Measurements from ENCODE around the gene XXYLT1.
"Not testable (repeated sequence)": the region's sequence is repeated elsewhere in the genome, so short reads cannot be mapped to it uniquely, and the experiment has no call there.

XXYLT1 gene

DNA sequence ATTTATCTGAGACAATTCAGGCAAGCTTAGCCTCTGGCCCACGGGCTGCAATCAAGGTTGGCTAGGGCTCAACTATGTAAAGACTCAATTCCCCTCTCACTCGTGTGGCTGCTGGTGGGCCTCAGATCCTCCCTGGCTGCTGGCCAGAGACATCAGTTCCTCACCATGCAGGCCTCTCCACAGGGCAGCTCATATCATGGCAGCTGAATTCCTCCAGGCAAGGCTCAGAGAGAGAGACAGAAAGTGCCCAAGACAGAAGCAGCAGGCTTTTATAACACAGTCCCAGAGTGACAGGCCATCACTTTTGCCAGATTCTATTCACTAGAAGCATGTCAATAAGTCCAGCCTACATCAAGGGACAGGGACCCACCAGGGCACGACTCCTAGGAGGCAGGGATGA lies 63.2 kb downstream of the XXYLT1 start:
- DNase-seq (ENCODE audit: low spot score), result peak; percentile 9

DNA sequence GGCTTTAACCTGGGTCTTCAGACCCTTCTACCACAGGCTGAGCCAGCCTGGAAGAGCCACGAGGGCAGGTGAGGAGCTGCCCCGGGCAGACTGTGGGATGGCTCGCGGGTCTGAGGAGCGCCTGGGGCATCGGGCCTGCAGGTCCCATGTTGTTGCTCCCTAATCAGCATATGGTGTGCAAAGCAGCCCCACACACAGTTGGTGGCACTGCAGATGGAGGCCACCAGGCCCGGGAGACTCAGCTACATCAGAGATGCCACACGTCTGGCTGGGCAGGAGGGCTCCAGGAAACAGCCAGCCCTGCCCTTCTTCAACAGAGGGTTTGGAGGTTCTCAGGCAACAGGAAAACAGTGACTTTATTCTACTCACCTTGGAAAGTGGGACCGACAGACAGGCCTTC lies 63.9 kb downstream of the XXYLT1 start:
- no peak for DNase-seq (ENCODE audit: low spot score)

DNA sequence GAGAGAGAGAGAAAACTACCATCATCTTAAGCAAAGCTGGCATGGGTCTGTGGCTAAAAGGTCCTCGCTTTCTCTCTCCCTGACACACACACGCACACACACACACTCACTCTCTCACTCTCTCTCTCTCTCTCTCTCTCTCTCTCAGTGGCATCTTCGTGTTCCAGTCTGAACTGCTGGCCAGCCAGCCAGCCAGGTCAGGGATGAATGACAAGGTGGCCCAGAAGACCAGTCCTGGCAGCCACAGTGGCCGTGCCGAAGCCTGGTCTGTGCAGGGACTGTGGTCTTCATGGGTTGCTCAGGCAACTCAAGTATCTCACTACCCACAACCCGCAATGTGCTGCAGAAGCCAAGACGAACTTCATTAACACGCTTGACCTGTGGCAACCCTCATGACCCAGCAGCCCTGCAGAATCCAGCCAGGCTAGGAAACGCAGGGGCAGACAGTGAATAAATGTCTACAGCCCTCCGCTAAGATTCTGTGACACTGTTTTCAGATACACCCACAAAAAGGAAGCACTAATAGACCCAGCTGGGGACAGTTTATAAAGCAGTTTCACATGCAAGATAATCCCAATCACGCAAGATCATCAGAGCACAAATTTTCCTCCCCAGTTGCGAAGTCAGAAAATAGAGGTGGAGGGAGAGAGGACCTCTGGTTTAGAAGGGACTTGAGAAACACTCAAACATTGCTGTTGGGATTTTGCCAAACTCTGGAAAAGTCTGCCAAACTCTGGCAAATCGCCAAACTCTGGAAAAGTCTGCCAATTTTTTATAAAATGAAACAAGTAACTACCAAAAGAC lies 66.4 kb downstream of the XXYLT1 start:
- no peak for DNase-seq (ENCODE audit: low spot score)

DNA sequence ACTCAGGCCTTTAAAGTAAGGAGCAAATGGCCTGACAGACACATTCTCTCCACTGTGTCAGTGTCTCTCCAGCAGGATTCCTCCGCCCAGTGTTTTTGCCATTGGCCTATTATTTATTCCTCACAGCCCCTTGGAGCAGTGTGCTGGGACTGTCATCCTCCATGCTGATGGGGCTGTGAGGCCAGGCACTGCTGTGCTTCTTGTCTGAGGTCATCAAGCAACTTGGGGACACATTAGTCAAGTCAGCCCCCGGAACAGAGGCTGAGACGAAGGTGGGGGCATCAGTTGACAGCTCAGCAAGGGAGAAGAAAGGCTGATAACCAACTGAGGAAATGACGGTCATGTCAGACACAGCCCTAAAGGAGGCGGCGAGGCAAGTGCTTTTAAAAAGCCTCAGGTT lies 67.4 kb downstream of the XXYLT1 start:
- no peak for DNase-seq (ENCODE audit: low spot score)

DNA sequence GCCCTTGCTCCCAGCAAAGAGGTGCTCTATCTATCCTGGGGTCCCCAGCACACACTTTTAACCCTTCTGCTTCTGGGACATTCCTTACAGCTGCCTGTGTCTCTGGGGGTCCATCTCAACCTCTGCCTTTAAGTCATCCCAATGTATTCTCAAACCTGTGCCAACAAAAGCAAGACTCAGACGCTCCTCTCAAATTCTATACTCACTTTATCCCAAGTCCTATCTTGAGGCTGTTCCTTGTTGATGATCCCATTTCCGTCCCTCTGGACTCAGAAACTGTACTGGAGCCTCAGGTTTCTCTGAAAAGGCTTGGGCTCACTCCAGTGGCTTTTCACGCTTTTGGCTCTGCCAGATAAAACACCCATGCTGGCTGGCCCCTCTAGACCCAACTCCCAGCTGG lies 69.7 kb downstream of the XXYLT1 start:
- no peak for DNase-seq (ENCODE audit: low spot score)

DNA sequence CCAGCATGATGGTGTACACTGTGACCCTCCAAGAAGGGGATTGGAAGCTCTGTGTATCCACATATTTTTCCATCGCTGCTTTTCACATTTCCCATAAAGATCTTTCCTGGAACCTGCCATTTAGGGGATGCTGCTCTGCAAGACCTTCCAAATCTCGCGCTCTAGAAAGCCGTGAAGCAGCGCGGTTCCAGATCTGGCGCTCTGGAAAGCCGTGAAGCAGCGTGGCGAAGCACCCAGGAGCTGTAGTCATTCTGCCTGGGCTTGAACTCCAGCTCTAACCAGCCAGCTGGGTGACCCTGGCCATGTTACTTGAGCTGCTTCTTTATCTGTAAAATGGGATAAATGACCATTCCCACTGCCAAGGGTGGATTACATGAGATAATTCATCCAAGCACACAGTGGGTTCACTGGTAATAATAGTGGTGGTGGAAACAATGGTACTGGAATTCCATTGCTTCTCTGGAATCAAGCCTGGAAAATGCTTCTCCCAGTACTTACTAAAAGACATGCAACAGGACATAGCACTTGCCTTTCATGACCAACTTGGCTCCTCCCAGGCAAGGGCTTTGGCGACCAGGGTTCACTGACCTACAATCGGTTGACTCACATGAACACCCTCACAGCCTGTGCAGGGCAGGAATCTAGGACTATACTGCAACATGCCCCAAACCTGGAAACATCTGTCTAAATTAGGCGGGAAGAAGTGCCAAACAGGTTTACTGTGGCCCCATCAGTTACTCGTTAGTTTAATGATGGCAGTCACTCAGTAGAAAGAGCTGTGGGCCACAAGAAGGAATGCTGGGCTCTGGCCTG lies 70.7 kb downstream of the XXYLT1 start:
- DNase-seq (ENCODE audit: low spot score), result no peak

DNA sequence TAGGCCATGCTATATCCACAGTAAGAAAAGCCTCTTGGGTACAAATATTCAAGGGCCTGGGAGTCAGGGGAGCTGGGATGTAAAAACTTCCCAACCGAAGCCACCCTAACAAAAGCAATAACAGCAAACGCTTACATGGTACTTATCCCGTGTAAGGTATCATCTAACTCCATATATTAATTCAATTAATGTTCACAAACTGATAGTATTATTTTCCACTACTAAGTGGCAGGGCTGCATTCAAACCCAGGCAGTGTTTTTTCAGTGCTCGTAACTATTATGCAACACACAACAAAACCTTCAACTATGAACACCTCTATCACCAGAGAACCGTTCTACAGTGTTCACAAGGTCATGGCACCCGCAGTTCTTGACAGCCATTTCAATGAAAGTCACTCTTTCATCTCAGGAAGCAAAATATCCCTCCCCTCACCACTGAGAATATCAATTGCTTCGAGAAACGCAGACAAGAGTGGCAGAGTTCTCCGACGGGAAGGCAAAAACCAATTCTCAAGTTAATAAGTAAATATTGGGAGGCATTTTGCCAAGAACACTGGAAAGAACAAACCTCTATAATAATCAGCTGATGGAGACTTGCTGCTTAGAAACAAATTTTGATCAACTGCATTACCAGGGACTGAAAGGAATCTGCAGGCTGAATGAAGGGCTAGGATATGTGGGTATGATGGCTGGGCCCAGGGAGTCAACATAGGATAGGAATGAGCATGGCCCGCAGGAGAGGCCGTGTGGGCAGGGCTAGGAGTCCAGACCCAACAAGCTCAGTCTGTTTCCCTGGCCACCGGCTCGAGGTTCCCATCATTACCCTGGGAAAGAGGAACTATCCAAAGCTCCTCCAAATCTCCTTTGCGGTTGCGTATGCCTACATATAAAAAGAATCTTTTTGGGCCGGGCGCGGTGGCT lies 72.3 kb downstream of the XXYLT1 start:
- no peak for DNase-seq (ENCODE audit: low spot score)

DNA sequence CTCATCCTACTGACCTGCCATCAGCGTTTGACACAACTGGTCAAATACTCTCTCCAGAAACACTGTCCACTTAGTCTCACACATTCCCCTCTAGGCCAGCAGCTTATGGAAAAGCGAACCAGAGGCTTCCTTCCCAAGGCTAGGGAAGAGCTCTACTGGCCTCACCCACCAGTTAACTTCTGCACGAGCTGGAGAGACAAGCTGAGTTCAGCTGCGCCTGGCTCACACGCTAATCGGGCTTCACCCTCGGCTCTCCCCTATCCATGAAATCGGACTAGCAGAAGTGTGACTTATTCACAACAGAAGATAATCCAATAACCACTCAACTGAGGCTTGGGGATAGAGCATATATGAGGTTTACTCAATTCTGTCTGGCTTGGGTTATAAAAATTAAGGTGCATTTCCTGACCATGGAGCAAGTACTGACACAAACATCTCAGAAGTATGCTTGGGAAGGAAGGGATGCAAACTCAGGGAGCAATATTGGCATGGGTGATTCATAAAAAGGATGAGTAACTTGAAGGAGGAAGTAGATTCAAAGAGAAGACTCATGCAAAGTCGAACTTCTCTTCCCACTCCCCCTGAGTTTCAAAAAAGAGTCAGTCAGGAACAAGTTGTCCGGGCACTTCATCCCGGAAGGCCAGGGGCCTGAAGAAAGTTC lies 73.1 kb downstream of the XXYLT1 start:
- no peak for DNase-seq (ENCODE audit: low spot score)

DNA sequence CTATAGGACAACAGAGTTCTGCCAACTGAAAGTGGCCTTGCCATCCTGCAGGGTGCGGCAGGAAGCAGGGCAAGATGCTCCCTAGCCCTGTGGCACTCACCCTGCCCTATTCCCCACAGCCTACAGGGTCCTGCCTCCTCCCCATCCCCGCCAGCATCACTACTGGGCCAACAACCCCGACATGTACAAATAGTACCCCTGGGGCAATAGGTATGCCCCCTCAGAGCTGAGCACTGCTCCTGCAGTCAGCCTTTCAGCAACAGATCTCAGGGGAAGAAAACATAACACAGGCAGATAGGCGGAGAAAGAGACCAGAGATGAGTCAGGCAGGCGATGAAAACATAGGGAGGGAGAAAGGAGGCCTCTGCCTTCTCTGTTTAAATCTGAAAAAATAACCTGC lies 74.7 kb downstream of the XXYLT1 start:
- no peak for DNase-seq (ENCODE audit: low spot score)

DNA sequence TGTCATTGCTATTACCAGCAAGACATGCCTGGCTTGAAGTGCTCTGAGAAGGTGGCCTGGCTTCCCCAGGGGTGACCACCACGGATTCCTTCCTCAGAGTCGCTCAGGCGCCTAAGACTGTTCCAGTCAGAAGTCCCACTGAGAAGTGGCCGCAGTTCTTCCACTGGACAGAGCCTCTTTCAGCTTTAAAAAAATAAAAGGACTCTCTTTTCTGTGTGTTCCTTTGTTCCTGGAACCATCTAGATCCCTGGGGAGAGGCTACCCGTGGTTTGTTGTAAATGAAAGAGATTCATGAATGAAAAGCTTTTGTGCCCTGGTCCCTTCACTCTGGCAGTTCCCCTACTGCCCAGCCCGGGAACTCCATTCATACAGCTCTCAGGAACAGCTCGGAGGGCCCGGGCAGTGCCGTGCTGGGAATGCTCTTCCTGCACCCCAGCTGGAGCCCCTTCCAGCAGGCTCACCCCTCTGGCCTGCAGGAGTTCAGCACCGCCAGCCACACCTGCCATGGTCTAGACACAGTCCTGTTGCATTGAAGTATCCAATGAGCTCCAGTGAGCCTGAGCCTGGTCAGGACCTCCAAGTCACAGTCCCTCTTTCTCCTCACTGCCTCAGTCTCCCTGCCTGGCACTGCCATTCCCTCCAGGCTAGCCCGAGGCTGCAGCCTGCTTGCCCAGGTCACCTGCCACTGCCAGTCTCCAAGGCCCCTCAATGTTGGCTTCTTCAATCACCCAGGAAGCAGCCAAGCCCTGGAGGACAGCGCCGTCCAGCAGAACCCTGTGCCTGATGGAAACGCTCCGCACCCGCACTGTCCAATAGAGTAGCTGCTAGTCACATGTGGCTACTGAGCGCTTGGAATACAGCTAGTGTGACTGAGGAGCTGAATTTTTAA lies 75.4 kb downstream of the XXYLT1 start:
- DNase-seq (ENCODE audit: low spot score), result no peak

DNA sequence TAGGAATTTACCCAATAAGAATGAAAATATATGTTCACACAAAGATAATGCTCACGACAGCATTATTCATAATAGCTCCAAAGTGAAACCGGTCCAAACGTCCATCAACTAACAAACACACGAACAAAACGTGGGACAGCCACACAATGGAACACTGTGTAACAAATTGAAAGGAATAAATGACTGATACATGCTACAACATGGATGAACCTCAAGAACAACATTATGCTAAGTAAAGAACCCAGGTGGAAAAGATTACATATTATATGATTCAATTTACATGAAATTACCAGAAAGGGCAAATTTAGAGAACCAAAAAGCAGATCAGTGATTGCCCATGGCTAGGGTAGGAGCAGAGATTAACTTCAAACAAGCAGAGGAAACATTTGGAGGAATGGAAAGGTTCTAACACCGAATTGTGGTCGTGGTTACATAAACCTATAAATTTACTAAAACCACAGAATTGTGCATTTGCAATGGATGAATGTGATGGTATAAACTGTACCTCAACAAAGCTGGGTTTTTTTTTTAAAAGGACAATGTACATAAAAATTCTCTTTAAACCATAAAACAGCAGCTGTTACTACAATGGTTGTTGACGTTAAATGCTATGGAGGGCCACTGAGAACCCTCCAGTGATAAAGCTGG lies 76.3 kb downstream of the XXYLT1 start:
- no peak for DNase-seq (ENCODE audit: low spot score)

DNA sequence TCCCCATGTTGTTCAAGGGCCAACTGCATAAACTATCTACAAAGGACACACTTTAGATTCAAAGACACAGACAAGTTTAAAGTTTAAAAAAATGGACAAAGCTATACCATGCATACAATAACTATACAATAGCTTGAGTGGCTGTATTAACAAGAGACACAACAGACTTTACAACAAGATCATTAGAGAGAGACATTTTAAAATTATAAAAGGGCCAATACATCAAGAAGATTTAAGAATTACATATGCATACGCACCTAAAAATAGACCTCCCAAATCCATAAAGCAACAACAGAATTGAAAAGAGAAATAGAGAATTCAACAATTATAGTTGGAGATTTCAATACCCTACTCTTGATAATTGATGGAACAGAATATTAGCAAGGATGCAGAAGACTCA lies 79.4 kb downstream of the XXYLT1 start:
- no peak for DNase-seq (ENCODE audit: low spot score)

DNA sequence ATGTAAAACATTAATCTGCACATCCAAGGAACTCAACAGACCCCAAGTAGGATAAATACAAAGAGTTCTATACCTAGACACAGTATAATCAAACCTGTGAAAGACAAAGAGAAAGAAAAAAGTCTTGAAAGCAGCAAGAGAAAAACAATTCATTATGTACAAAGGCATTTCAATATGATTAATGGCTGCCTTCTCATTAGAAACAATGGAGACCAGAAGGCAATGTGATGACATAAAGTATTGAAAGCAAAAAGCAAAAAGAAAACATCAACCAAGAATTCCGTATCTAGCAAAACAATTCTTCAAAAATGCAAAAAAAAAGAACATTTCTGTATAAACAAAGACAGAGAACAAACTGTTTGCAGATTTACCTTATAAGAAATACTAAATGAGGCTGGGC lies 81.1 kb downstream of the XXYLT1 start:
- DNase-seq (ENCODE audit: low spot score), result no peak

DNA sequence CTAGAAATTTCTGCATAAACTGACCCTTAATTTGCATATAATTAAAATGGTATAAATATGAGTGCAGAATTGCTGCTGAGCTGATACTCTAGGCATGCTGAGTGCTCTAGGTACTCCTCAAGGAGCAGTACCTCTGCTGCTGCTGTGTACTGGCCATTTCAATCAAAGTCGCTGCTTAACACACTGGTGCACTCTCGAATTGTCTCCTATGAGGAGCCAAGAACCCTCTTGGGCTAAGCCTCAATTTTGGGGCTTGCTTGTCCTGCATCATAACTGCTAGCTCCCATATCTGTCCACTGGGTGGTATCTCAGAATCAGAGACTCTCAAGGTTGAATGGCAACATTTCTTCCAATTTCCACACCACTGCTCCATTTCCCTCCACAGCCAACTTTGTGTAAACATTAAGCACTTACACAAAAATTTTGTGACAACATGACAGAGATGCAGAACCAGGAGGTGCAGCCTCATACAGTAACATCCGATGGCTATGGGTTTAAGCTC lies 82.5 kb downstream of the XXYLT1 start:
- no peak for DNase-seq (ENCODE audit: low spot score)

DNA sequence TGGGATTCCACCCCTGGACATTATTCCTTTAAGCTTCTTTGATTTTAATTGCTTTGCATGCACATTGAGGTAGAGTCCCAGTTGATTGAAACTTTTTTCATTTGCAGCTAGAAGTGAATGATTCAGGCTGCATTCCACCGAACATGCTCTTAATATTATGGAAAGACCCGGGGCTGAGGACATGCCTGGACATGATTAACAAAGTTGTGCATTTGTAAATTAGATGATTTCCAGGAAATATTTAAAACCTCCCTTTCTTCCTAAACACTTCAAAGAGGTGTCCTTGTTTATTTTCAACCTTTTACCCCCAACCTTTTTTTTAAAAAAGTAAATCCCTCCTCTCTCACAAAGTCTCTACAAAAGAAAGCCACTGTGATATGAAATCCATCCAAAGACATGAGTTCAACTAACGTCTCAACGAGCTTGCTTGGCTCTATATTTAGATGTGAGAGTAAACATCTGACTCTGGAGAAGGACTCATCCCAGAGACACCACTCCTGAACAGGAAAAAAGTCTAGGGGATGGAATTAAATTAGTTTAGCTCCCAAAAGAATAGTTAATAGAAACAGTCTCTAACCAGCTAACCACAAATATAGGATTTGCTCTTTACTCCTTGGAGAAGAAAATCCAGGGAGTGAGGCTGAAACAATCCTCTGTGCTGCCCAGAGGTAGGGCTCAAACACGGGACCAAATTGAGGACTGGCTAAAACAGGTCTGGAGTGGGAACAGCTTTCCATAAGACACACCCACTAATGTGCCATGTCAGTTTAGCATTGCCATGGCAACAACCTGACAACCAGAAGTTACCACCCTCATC lies 83.1 kb downstream of the XXYLT1 start:
- no peak for DNase-seq (ENCODE audit: low spot score)

DNA sequence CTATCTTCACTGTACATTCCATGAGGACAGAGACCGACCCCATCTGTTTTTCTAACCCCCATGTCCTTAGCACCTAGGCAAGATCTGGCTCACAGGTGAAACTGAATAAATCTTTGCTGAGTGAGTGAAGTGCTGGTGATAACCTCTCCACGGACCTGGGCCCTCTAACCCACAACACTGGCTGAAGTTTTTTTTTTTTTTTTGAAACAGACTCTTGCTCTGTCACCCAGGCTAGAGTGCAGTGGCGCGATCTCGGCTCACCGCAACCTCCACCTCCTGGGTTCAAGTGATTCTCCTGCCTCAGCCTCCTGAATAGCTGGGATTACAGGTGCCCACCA lies 84.3 kb downstream of the XXYLT1 start:
- DNase-seq (ENCODE audit: low spot score), result not testable (repeated sequence)

DNA sequence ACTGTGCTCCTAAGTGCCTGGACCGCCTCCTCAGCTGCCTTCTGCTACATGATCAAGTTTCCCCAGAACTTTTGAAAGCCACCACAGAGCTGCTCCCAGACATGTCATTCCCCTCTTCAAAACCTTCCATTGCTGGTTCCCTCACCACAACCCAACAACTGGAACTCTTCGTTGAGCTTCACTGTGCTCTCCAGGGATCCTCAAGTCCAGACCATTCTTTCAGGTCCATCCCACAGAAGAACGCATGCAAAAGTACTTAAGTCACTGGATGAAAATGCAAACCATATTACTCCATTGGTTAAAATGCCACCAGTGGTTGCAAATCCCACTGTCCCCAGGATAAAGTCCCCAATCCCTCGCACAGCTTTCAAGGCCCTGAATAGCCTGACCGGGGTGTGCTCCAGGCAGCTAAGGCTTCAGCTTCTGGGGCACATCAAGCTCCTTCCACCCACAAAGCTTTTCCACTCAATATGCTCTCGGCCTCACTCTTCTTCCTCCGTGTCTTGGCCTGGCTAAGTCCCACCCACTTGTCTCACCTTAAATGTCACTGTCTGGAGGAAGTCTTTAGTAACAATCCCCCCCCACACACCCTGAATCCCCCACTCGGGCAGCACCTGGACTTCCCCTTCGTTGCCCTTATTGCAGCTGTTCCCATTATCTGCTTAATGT lies 84.8 kb downstream of the XXYLT1 start:
- no peak for DNase-seq (ENCODE audit: low spot score)

DNA sequence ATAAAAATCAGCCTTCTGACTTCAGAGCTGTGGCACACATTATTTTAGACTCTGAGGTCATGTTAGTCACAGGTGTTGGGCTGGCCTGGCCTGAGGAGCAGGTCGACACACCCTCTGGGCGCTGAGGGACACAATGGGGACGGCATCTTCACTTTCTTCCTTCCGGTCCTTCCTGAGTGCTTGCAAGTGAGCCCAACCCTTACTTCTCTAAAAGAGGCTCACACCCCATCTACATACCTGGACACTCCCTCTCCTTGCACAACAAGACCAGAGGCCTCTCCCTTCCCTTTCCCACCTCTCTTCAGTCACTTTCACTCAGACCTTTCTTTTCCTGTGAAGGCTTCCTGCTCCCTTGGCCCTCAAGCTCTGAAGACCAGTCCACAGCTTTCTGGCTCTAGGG lies 85.4 kb downstream of the XXYLT1 start:
- DNase-seq (ENCODE audit: low spot score), result no peak
